Progenitor cell of endocrine pancreas (in vitro differentiated cells): ENCODE data around the gene ACBD4. TPM values are rescaled to one million over a fixed set of nuclear protein-coding genes. Genes with fewer than 3 reads are reported as not detected.

Experiments used
- DNase-seq: peaks from one replicate; pipeline ENCODE4 v3.0.0; 2021; ENCODE audit warnings: low spot score; ENCODE audit not compliant: unreplicated experiment
- H3K27ac Mint-ChIP-seq: 2 replicates; pipeline ENCODE4 v1.8.0; 2021; ENCODE audit warnings: mild to moderate bottlenecking, moderate library complexity, mixed read lengths
- H3K27me3 Mint-ChIP-seq: 2 replicates; pipeline ENCODE4 v1.8.0; 2021; ENCODE audit warnings: mixed read lengths
- H3K36me3 Mint-ChIP-seq: 2 replicates; pipeline ENCODE4 v1.8.0; 2022; ENCODE audit warnings: mixed read lengths; ENCODE audit not compliant: insufficient read depth
- H3K4me1 Mint-ChIP-seq: 2 replicates; pipeline ENCODE4 v1.8.0; 2021; ENCODE audit warnings: low read depth, mixed read lengths
- H3K4me3 Mint-ChIP-seq: 2 replicates; pipeline ENCODE4 v1.8.0; 2021; ENCODE audit warnings: low read depth, mild to moderate bottlenecking, moderate library complexity, mixed read lengths
- H3K9me3 Mint-ChIP-seq: 2 replicates; pipeline ENCODE4 v1.8.0; 2021; ENCODE audit warnings: low read depth, mixed read lengths
- total RNA-seq: library from RNA; stranded (reverse); gene quantifications from 2 replicates; pipeline ENCODE4 v1.2.1, GENCODE V29; 2021
- TF ChIP-seq, protein P1 (sequence below): fragments of 200-600 bp; sonication (generic); IDR thresholded peaks from one replicate; pipeline ENCODE4 v1.5.0; 2021; ENCODE audit warnings: antibody characterized with exemption, mild to moderate bottlenecking; ENCODE audit not compliant: unreplicated experiment

Gene ACBD4
- total RNA-seq, 1 donor from 2014 or later, result 14.1 TPM

GRCh38 chr17:45146592-45146889, 11.1 kb downstream of the ACBD4 start:
- Mint-ChIP-seq H3K36me3 (no peaks in the 10 kb centered on the region), H3K27ac (peak overlapping the region; percentile 100), H3K4me1 (peaks cover 23% of the 10 kb centered on the region), H3K4me3 (peak overlapping the region; percentile 99), H3K9me3 (no peaks in the 10 kb centered on the region), H3K27me3 (no peaks in the 10 kb centered on the region)
- TF ChIP-seq, protein P1, sequence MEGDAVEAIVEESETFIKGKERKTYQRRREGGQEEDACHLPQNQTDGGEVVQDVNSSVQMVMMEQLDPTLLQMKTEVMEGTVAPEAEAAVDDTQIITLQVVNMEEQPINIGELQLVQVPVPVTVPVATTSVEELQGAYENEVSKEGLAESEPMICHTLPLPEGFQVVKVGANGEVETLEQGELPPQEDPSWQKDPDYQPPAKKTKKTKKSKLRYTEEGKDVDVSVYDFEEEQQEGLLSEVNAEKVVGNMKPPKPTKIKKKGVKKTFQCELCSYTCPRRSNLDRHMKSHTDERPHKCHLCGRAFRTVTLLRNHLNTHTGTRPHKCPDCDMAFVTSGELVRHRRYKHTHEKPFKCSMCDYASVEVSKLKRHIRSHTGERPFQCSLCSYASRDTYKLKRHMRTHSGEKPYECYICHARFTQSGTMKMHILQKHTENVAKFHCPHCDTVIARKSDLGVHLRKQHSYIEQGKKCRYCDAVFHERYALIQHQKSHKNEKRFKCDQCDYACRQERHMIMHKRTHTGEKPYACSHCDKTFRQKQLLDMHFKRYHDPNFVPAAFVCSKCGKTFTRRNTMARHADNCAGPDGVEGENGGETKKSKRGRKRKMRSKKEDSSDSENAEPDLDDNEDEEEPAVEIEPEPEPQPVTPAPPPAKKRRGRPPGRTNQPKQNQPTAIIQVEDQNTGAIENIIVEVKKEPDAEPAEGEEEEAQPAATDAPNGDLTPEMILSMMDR, result no peak
- DNase-seq, result no peak

DNA sequence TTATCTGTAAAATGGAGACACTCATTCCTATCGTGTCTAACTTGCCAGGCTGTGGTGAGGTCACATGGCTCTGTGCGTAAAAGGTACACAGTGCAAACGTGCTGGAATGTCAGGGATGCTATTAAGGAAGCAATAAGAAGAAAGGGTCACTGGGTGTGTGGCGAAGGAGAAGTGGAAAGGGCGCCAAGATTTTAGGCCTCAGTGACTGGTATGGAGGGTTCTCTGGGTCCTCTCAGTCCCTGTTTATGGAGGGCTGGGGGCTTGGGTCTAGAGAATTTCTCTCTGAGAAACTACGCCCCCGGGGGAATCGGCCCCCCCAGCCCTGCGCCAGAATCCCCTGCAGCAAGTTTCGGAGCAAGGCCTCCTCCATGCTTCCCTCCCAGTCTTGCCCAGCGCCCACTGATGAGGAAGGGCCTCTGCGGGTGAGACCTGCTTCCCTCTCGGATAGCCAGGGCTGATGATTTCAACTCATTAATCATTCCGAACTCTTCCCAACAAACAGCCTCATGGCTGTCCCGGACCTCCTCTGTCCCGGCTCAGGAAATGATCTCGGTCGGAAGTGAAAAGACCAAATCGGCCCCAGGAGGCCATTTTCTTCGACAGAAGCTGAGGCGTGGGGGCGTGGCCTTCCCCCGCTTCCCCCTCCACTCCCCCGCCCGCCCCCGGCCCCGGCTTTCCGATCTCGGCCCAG, 11.5 kb downstream of the ACBD4 start:
- peak overlapping the region; percentile 99 for H3K4me3 Mint-ChIP-seq
- H3K27me3 Mint-ChIP-seq, result no peaks in the 10 kb centered on the region
- H3K36me3 Mint-ChIP-seq, result no peaks in the 10 kb centered on the region
- no peak for DNase-seq
- TF ChIP-seq, protein P1, result no peak
- no peaks in the 10 kb centered on the region for H3K9me3 Mint-ChIP-seq
- peak overlapping the region; percentile 100 for H3K27ac Mint-ChIP-seq
- H3K4me1 Mint-ChIP-seq, result peaks cover 26% of the 10 kb centered on the region

- peaks cover 26% of the 10 kb centered on the region for H3K4me1 Mint-ChIP-seq
- H3K9me3 Mint-ChIP-seq, result no peaks in the 10 kb centered on the region
- peak overlapping the region; percentile 99 for H3K4me3 Mint-ChIP-seq
- no peak for DNase-seq
- H3K36me3 Mint-ChIP-seq, result no peaks in the 10 kb centered on the region
- peak overlapping the region; percentile 100 for H3K27ac Mint-ChIP-seq
- no peaks in the 10 kb centered on the region for H3K27me3 Mint-ChIP-seq
- TF ChIP-seq, protein P1, result no peak
These were observed 12.2 kb downstream of the ACBD4 start for GRCh38 chr17:45147581-45148182.

DNA sequence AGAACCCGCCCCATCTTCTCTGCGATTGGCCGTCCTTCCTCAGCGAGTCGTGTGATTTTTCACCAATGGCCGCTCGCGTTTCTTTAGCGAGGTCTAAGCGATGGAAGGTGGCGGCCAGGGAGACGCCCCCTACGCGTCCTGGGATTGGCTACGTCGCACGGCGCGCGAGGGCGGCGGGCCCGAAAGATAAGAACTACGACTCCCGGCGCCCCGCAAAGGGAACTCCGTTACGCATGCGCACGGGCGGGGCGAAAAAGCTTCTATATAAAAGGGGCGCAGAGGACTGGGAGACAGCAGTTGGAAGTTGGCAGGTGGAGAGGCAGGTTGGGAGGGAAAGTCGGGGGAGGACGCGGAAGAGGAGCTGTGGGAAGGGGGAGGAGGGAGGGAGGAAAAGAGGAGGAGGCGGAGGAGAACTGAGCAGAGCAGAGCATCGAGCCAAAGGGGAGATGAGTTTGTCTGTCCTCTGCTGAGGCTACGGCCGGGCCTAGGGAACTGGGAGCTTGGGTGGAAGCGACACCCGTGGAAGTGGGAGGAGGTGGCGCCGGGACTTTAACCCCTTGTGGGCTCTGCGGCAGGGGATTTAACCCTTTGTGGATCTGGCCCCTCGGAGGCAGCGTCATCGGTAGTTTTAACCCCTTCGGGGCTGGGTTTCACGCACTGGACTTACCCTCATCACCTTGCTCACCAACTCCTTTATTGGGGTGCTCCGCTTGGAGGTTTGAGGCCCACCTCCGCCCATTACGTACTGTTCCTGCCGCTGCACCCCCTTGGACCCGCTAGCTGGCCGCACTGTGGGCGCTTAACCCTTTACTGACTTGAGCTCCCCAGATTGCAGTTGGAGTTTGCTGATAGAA, 12.9 kb downstream of the ACBD4 start, which contains the start of gene HEXIM1:
HEXIM1 (plus strand) TSS at position 293 of the 854 bp plus-strand sequence. CDS start 716 bp downstream, outside the sequence.
- Mint-ChIP-seq H3K27ac (peak within 1 kb of the TSS; percentile 100), H3K36me3 (no peaks in the 10 kb centered on the region), H3K4me1 (peaks cover 26% of the 10 kb centered on the region), H3K9me3 (no peaks in the 10 kb centered on the region), H3K27me3 (no peaks in the 10 kb centered on the region), H3K4me3 (peak within 1 kb of the TSS; percentile 99)
- TF ChIP-seq, protein P1, result no peak
- DNase-seq, result peak; percentile 98

GRCh38 chr17:45149037-45149668, 13.7 kb downstream of the ACBD4 start:
- no peaks in the 10 kb centered on the region for H3K27me3 Mint-ChIP-seq
- no peaks in the 10 kb centered on the region for H3K36me3 Mint-ChIP-seq
- H3K4me1 Mint-ChIP-seq, result peaks cover 24% of the 10 kb centered on the region
- H3K4me3 Mint-ChIP-seq, result peak overlapping the region; percentile 99
- no peaks in the 10 kb centered on the region for H3K9me3 Mint-ChIP-seq
- peak; percentile 81 for DNase-seq
- H3K27ac Mint-ChIP-seq, result peak overlapping the region; percentile 100
- TF ChIP-seq, protein P1, result peak; percentile 77
